Middle frontal gyrus (tissue), 1 donor: ENCODE measurements around the gene PTPRU.

ENCODE experiments used
- DNase-seq: peaks from one replicate; pipeline ENCODE4 v3.0.0-alpha.2; 2015; ENCODE audit warnings: low spot score; ENCODE audit errors: extremely low spot score

The PTPRU gene

GRCh38 chr1:29331729-29332128 is 95.4 kb downstream of the PTPRU start:
- no peak for DNase-seq

GRCh38 chr1:29332204-29332603 is 95.9 kb downstream of the PTPRU start:
- DNase-seq: no peak

GRCh38 chr1:29333008-29333407 is 96.7 kb downstream of the PTPRU start:
- DNase-seq: no peak

- no peak for DNase-seq
These were observed 99.3 kb downstream of the PTPRU start for GRCh38 chr1:29335573-29335972.

GRCh38 chr1:29338908-29339575 is 102.7 kb downstream of the PTPRU start:
- DNase-seq: no peak

GRCh38 chr1:29341936-29342335 is 105.6 kb downstream of the PTPRU start:
- no peak for DNase-seq

- peak; percentile 17 for DNase-seq
These were observed 106.0 kb downstream of the PTPRU start for GRCh38 chr1:29342351-29342750.

GRCh38 chr1:29342983-29343382 is 106.7 kb downstream of the PTPRU start:
- no peak for DNase-seq

GRCh38 chr1:29343476-29343875 is 107.2 kb downstream of the PTPRU start:
- DNase-seq: no peak

- DNase-seq: no peak
These were observed 107.6 kb downstream of the PTPRU start for GRCh38 chr1:29343908-29344307.

GRCh38 chr1:29344336-29344735 is 108.0 kb downstream of the PTPRU start:
- no peak for DNase-seq

GRCh38 chr1:29346576-29346975 is 110.3 kb downstream of the PTPRU start:
- no peak for DNase-seq

- DNase-seq: no peak
These were observed 113.7 kb downstream of the PTPRU start for GRCh38 chr1:29349871-29350491.

GRCh38 chr1:29352719-29353420 is 116.5 kb downstream of the PTPRU start:
- no peak for DNase-seq

GRCh38 chr1:29354511-29355098 is 118.3 kb downstream of the PTPRU start:
- no peak for DNase-seq

GRCh38 chr1:29355375-29355774 is 119.1 kb downstream of the PTPRU start:
- no peak for DNase-seq

- no peak for DNase-seq
These were observed 120.3 kb downstream of the PTPRU start for GRCh38 chr1:29356663-29357062.

GRCh38 chr1:29357452-29357851 is 121.1 kb downstream of the PTPRU start:
- DNase-seq: no peak

- no peak for DNase-seq
These were observed 121.9 kb downstream of the PTPRU start for GRCh38 chr1:29358183-29358582.

- no peak for DNase-seq
These were observed 124.4 kb downstream of the PTPRU start for GRCh38 chr1:29360768-29361167.

- DNase-seq: no peak
These were observed 125.4 kb downstream of the PTPRU start for GRCh38 chr1:29361686-29362085.

- no peak for DNase-seq
These were observed 125.8 kb downstream of the PTPRU start for GRCh38 chr1:29362116-29362515.
